NB4 (cell line): Measurements from ENCODE around the gene ADARB2.

Experiments used
- CTCF ChIP-seq: IDR thresholded peaks from one replicate; pipeline ENCODE4 v1.5.1; 2012; ENCODE audit warnings: low read depth, low read length
- POLR2A ChIP-seq: IDR thresholded peaks from 2 replicates; pipeline ENCODE4 v1.6.1; 2011; ENCODE audit warnings: mild to moderate bottlenecking; ENCODE audit not compliant: insufficient read length; ENCODE audit errors: extremely low read depth
- TF ChIP-seq, protein P1 (sequence below): IDR thresholded peaks from 2 replicates; pipeline ENCODE4 v1.6.1; 2011; ENCODE audit warnings: low read depth, low read length

GRCh38 chr10:1315178-1315577 lies 422.1 kb downstream of the ADARB2 start:
- TF ChIP-seq CTCF: no peak
- no peak for TF ChIP-seq POLR2A
- TF ChIP-seq, protein P1, sequence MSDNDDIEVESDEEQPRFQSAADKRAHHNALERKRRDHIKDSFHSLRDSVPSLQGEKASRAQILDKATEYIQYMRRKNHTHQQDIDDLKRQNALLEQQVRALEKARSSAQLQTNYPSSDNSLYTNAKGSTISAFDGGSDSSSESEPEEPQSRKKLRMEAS: no peak
